ENCODE results near the gene C11orf97. TPM values are rescaled to one million over a fixed set of nuclear protein-coding genes. Genes with fewer than 3 reads are reported as not detected.
A peak's percentile ranks its signal among the peaks of the same experiment; 100 is the strongest.

Gene C11orf97
- total RNA-seq, 1 donor from 2014 or later: not detected

- intact Hi-C loops (cut with DNase I): no loop called here
- H3K36me3 ChIP-seq: peaks cover 82% of the 10 kb centered on the region
- TF ChIP-seq CTCF (IDR thresholded peaks at IDR 0.05): no peak
These were observed 26.2 kb upstream of the C11orf97 start for GRCh38 chr11:94486068-94486467.

GRCh38 chr11:94493281-94494125, 18.8 kb upstream of the C11orf97 start, which contains the start of the genes ANKRD49 and MRE11:
ANKRD49 (plus strand) TSS chr11:94493984; CDS start chr11:94496694, 2,710 bp downstream.
MRE11 (minus strand) TSS chr11:94493844; CDS start chr11:94492801, 1,043 bp downstream.
- Histone ChIP-seq H3K27ac (peak within 1 kb of the TSS; percentile 82), H3K36me3 (peaks cover 39% of the 10 kb centered on the region), H3K4me1 (peaks cover 18% of the 10 kb centered on the region), H3K9me3 (no peaks in the 10 kb centered on the region), H3K27me3 (no peaks in the 10 kb centered on the region), H3K4me3 (peak within 1 kb of the TSS; percentile 76)
- intact Hi-C loops (cut with DNase I): no loop called here
- DNase-seq (peak; percentile 97), ATAC-seq (peak; percentile 100)
- TF ChIP-seq CTCF (IDR thresholded peaks at IDR 0.05): no peak

More at GRCh38 chr11:94486068-94486467, 26.2 kb upstream of the C11orf97 start:
- no peak overlapping the region for H3K4me3 ChIP-seq
- no peaks in the 10 kb centered on the region for H3K9me3 ChIP-seq
- no peak for ATAC-seq
- DNase-seq: no peak
- no peak overlapping the region for H3K27ac ChIP-seq
- H3K27me3 ChIP-seq: no peaks in the 10 kb centered on the region
- H3K4me1 ChIP-seq: no peaks in the 10 kb centered on the region

GRCh38 chr11:94494126-94494680, 18.1 kb upstream of the C11orf97 start:
- Histone ChIP-seq H3K9me3 (no peaks in the 10 kb centered on the region), H3K4me3 (peak overlapping the region; percentile 76)

DNA sequence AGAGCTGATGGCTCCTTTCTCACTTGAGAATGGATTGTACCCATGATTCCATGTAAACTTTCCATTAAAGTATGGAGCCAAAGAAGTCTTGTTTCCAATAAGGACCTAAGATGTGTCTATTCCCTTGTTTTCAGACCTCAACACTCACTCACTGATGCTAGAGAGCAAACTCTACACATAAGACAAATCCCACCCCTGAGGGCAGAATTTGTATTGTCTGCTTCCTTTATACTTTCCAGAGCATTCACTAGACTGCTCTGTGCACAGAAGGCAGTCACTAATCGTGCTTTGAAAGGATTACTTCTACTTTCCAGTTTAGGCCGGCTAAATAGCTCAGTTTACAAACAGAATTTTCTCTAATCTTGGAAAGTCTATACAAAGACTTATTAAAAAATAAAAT, 12.1 kb upstream of the C11orf97 start:
- no peak for ATAC-seq

More at GRCh38 chr11:94494126-94494680, 18.1 kb upstream of the C11orf97 start:
- DNase-seq: no peak
- Histone ChIP-seq H3K27me3 (no peaks in the 10 kb centered on the region), H3K27ac (peak overlapping the region; percentile 82), H3K4me1 (peaks cover 18% of the 10 kb centered on the region), H3K36me3 (peaks cover 39% of the 10 kb centered on the region)
- ATAC-seq: peak; percentile 74
- no peak for TF ChIP-seq CTCF (IDR thresholded peaks at IDR 0.05)
- intact Hi-C loops (cut with DNase I): no loop called here

GRCh38 chr11:94501522-94501921, 10.7 kb upstream of the C11orf97 start:
- intact Hi-C loops (cut with DNase I): no loop called here
- Histone ChIP-seq H3K4me3 (no peak overlapping the region), H3K4me1 (no peaks in the 10 kb centered on the region), H3K36me3 (peaks cover 46% of the 10 kb centered on the region), H3K27ac (no peak overlapping the region), H3K27me3 (no peaks in the 10 kb centered on the region), H3K9me3 (no peaks in the 10 kb centered on the region)
- DNase-seq (no peak), ATAC-seq (no peak)
- no peak for TF ChIP-seq CTCF (IDR thresholded peaks at IDR 0.05)

More for the DNA sequence above, 12.1 kb upstream of the C11orf97 start:
- no peaks in the 10 kb centered on the region for H3K27me3 ChIP-seq
- H3K4me1 ChIP-seq: peaks cover 2% of the 10 kb centered on the region
- H3K4me3 ChIP-seq: no peak overlapping the region
- no peak for TF ChIP-seq CTCF (IDR thresholded peaks at IDR 0.05)
- peaks cover 46% of the 10 kb centered on the region for H3K36me3 ChIP-seq
- no peak overlapping the region for H3K27ac ChIP-seq
- DNase-seq: no peak
- intact Hi-C loops (cut with DNase I): no loop called here
- no peaks in the 10 kb centered on the region for H3K9me3 ChIP-seq

All from upper lobe of right lung (tissue), 1 donor.